GM18507 (cell line): ENCODE results near the gene C11orf52.
"Not testable (repeated sequence)": the region's sequence is repeated elsewhere in the genome, so short reads cannot be mapped to it uniquely, and the experiment has no call there.

Source experiments
- DNase-seq: peaks from one replicate; pipeline ENCODE4 v3.0.0; 2011; ENCODE audit warnings: low read depth; ENCODE audit not compliant: insufficient read length; ENCODE audit errors: extremely low spot score
- FAIRE-seq: peaks from 2 replicates; lab custom pipeline; 2011; peaks lifted over from hg19 to GRCh38; lab: Jason Lieb, UNC

Gene C11orf52

GRCh38 chr11:111918390-111919256 lies at the start of gene C11orf52:
Gene C11orf52 (plus strand): TSS chr11:111918913. CDS start chr11:111918973, 60 bp downstream.
- FAIRE-seq (no peak), DNase-seq (no peak)

- DNase-seq = no peak
- no peak for FAIRE-seq
Observed at GRCh38 chr11:111870113-111870512, 48.6 kb upstream of the C11orf52 start.

- peak; percentile 21 for FAIRE-seq
Observed at GRCh38 chr11:111870522-111870885, 48.2 kb upstream of the C11orf52 start.

GRCh38 chr11:111870886-111871692 lies 47.6 kb upstream of the C11orf52 start, which contains the start of gene ALG9:
Gene ALG9 (minus strand): TSS chr11:111871581. CDS start chr11:111871482, 99 bp downstream.
- peak; percentile 87 for FAIRE-seq

More at GRCh38 chr11:111870522-111870885, 48.2 kb upstream of the C11orf52 start:
- DNase-seq = no peak

GRCh38 chr11:111871693-111872161 lies 47.0 kb upstream of the C11orf52 start:
- no peak for DNase-seq
- FAIRE-seq = no peak

More at GRCh38 chr11:111870886-111871692, 47.6 kb upstream of the C11orf52 start, which contains the start of gene ALG9:
- DNase-seq = peak; percentile 64

- FAIRE-seq (peak; percentile 36), DNase-seq (no peak)
Observed at GRCh38 chr11:111878385-111878848, 40.3 kb upstream of the C11orf52 start.

GRCh38 chr11:111878849-111879636 lies 39.7 kb upstream of the C11orf52 start, which contains the start of the genes CFAP68 and FDXACB1:
Gene CFAP68 (plus strand): TSS chr11:111879541. CDS start chr11:111879561, 20 bp downstream.
Gene FDXACB1 (minus strand): TSS chr11:111879165. CDS start chr11:111879132, 33 bp downstream.
- FAIRE-seq = peak; percentile 96
- DNase-seq = peak; percentile 90

GRCh38 chr11:111879637-111879960 lies 39.1 kb upstream of the C11orf52 start:
- no peak for FAIRE-seq
- no peak for DNase-seq

GRCh38 chr11:111882202-111882601 lies 36.5 kb upstream of the C11orf52 start:
- FAIRE-seq = no peak
- no peak for DNase-seq

- FAIRE-seq, DNase-seq: not testable (repeated sequence)
Observed at GRCh38 chr11:111885053-111885452, 33.7 kb upstream of the C11orf52 start.

- FAIRE-seq (no peak), DNase-seq (no peak)
Observed at GRCh38 chr11:111886032-111886431, 32.7 kb upstream of the C11orf52 start.

GRCh38 chr11:111886844-111887243 lies 31.9 kb upstream of the C11orf52 start:
- DNase-seq = no peak
- FAIRE-seq = no peak

- no peak for DNase-seq
- FAIRE-seq = no peak
Observed at GRCh38 chr11:111905411-111905810, 13.3 kb upstream of the C11orf52 start.

GRCh38 chr11:111906680-111907079 lies 12.0 kb upstream of the C11orf52 start:
- no peak for FAIRE-seq
- DNase-seq = no peak

GRCh38 chr11:111908639-111909305 lies 9.9 kb upstream of the C11orf52 start:
- DNase-seq (no peak), FAIRE-seq (no peak)

- DNase-seq (no peak), FAIRE-seq (no peak)
Observed at GRCh38 chr11:111909378-111909777, 9.3 kb upstream of the C11orf52 start.

GRCh38 chr11:111910676-111911562 lies 7.8 kb upstream of the C11orf52 start:
- FAIRE-seq (no peak), DNase-seq (no peak)
